Endothelial cell of umbilical vein (primary cell): ENCODE measurements around the gene ARRB1.
"Not testable (repeated sequence)": the region's sequence is repeated elsewhere in the genome, so short reads cannot be mapped to it uniquely, and the experiment has no call there.

ENCODE experiments used
- EZH2 ChIP-seq: IDR thresholded peaks from 2 replicates; pipeline ENCODE4 v1.6.1; 2012; ENCODE audit warnings: borderline replicate concordance, low read depth, mild to moderate bottlenecking, moderate library complexity, low read length, inconsistent platforms; ENCODE audit not compliant: severe bottlenecking
- FOS ChIP-seq: IDR thresholded peaks from 2 replicates; pipeline ENCODE4 v1.6.1; 2011; ENCODE audit warnings: mild to moderate bottlenecking, low read length, moderate library complexity, borderline replicate concordance; ENCODE audit not compliant: insufficient read depth
- GATA2 ChIP-seq: IDR thresholded peaks from 2 replicates; pipeline ENCODE4 v1.7.0; 2011; ENCODE audit warnings: low read depth, mild to moderate bottlenecking, moderate library complexity, mixed read lengths, low read length; ENCODE audit not compliant: insufficient read length, insufficient read depth
- POLR2A ChIP-seq: IDR thresholded peaks from 2 replicates; pipeline ENCODE4 v1.6.1; 2012; ENCODE audit warnings: low read depth, mild to moderate bottlenecking, control low read depth, low read length
- TF ChIP-seq, protein P1 (sequence below), 2 donors: IDR thresholded peaks; 1 replicate in 1 of 2; 2 replicates in 1 of 2; pipeline ENCODE4 v1.5.1; 2011; ENCODE audit warnings: low read length in 2 of 2, mild to moderate bottlenecking in 2 of 2, moderate library complexity in 2 of 2, control low read depth in 1 of 2, inconsistent platforms in 1 of 2, low read depth in 1 of 2; ENCODE audit not compliant: insufficient read depth in 1 of 2; ENCODE audit errors: extremely low read depth in 1 of 2

DNA sequence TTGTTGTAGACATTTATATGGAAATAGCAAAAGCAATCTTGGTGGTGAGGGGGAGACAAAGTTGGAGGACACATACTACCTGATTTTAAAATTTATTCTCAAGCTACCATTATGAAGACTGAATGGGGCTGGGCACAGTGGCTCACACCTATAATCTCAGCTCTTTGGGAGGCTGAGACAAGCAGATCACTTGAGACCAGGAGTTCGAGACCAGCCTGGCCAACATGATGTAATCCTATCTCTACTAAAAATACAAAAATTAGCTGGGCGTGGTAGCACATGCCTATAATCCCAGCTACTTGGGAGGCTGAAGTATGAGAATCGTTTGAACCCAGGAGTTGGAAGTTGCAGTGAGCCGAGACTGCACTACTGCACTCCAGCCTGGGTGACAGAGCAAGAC, 10.8 kb upstream of the ARRB1 start:
- TF ChIP-seq, protein P1, sequence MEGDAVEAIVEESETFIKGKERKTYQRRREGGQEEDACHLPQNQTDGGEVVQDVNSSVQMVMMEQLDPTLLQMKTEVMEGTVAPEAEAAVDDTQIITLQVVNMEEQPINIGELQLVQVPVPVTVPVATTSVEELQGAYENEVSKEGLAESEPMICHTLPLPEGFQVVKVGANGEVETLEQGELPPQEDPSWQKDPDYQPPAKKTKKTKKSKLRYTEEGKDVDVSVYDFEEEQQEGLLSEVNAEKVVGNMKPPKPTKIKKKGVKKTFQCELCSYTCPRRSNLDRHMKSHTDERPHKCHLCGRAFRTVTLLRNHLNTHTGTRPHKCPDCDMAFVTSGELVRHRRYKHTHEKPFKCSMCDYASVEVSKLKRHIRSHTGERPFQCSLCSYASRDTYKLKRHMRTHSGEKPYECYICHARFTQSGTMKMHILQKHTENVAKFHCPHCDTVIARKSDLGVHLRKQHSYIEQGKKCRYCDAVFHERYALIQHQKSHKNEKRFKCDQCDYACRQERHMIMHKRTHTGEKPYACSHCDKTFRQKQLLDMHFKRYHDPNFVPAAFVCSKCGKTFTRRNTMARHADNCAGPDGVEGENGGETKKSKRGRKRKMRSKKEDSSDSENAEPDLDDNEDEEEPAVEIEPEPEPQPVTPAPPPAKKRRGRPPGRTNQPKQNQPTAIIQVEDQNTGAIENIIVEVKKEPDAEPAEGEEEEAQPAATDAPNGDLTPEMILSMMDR (IDR thresholded peaks at IDR 0.05; ENCODE audit: extremely low read depth in 1 of 2, insufficient read depth in 1 of 2, low read depth in 1 of 2, low read length in 2 of 2): not testable (repeated sequence)
- not testable (repeated sequence) for TF ChIP-seq POLR2A, EZH2, GATA2, FOS
